HCT116 (cell line): ENCODE data around the gene BRINP2. TPM values are rescaled to one million over a fixed set of nuclear protein-coding genes. Genes with fewer than 3 reads are reported as not detected.

Source experiments
- ATAC-seq: fragments of 200-7000 bp; cut with Tn5 transposase; 2 replicates; pipeline ENCODE4 v1.9.1; 2020; ENCODE audit warnings: mild to moderate bottlenecking, moderate library complexity
- BruUV-seq: library from RNA; stranded (reverse); fragments of 400-500 nt; replicated peaks from 2 replicates; lab custom pipeline; 2021; lab: Mats Ljungman, UMichigan
- CTCF ChIA-PET: fragments of 300-600 bp; sonication (Branson Sonifier 250); formaldehyde crosslinking; loops from one replicate; lab custom pipeline; 2021; ENCODE audit warnings: antibody characterized with exemption; lab: Charles Lee
- POLR2A ChIA-PET: fragments of 300-600, 350-600 bp; sonication (Branson Sonifier 250); formaldehyde crosslinking; loops from one replicate; lab custom pipeline; 2021; ENCODE audit warnings: antibody characterized with exemption; lab: Charles Lee
- RAD21 ChIA-PET, 2 experiments: fragments of 300-600 bp; sonication (Branson Sonifier 250); formaldehyde crosslinking; loops; one replicate each; lab custom pipeline; 2023; ENCODE audit warnings: low total read pairs in 2 of 2; ENCODE audit not compliant: uncharacterized antibody in 2 of 2, unreplicated experiment in 2 of 2, low non-redundant PET in 1 of 2; lab: Charles Lee
- DNase-seq: peaks from one replicate; pipeline ENCODE4 v3.0.0-alpha.2; 2010; ENCODE audit warnings: low read depth, low spot score
- H2AFZ ChIP-seq: fragments of 200-600 bp; shearing (Covaris generic), sonication (generic); 2 replicates; pipeline ENCODE4 v1.6.1; 2017; ENCODE audit warnings: low read depth, mixed run types, mixed read lengths, antibody characterized with exemption, low read length; ENCODE audit not compliant: poor library complexity, severe bottlenecking
- H3K27ac ChIP-seq: 2 replicates; pipeline ENCODE4 v1.5.1; 2012; ENCODE audit warnings: low read depth, low read length
- H3K27me3 ChIP-seq: fragments of 200-600 bp; sonication (generic); 2 replicates; pipeline ENCODE4 v1.6.1; 2016; ENCODE audit warnings: mixed run types, low read length, mixed read lengths; ENCODE audit not compliant: insufficient read depth
- H3K36me3 ChIP-seq, 2 experiments: fragments of 200-500 bp in 1 of 2; fragments of 200-600 bp in 1 of 2; sonication (Bioruptor generic) in 1 of 2; sonication (generic) in 1 of 2; 2 replicates each; pipeline versions ENCODE4 v1.5.1 to v1.6.1; 2014 to 2016; ENCODE audit warnings: low read length in 2 of 2, inconsistent platforms in 1 of 2, mixed read lengths in 1 of 2, mixed run types in 1 of 2; ENCODE audit not compliant: insufficient read depth in 2 of 2, control insufficient read depth in 1 of 2
- H3K4me1 ChIP-seq, 2 experiments: fragments of 200-600 bp in 1 of 2; sonication (generic) in 1 of 2; 2 replicates each; pipeline versions ENCODE4 v1.5.1 to v1.6.1; 2012 to 2017; ENCODE audit warnings: low read length in 2 of 2, inconsistent platforms in 1 of 2, mild to moderate bottlenecking in 1 of 2, mixed read lengths in 1 of 2, mixed run types in 1 of 2, moderate library complexity in 1 of 2; ENCODE audit not compliant: insufficient read depth in 2 of 2, control insufficient read depth in 1 of 2
- H3K4me2 ChIP-seq: fragments of 200-600 bp; sonication (generic); 2 replicates; pipeline ENCODE4 v1.6.1; 2017; ENCODE audit warnings: mixed run types, low read length, mixed read lengths
- H3K4me3 ChIP-seq, 2 experiments: fragments of 200-600 bp in 1 of 2; sonication (generic) in 1 of 2; replicated peaks in 1 of 2; 2 replicates each; pipeline ENCODE4 v1.5.1; 2011 to 2016; ENCODE audit warnings: low read length in 2 of 2, control low read depth in 1 of 2, low read depth in 1 of 2, mild to moderate bottlenecking in 1 of 2, mixed read lengths in 1 of 2, mixed run types in 1 of 2
- H3K79me2 ChIP-seq: fragments of 200-600 bp; sonication (generic); 2 replicates; pipeline ENCODE4 v1.6.1; 2017; ENCODE audit warnings: mild to moderate bottlenecking, mixed run types, low read length, moderate library complexity, mixed read lengths; ENCODE audit not compliant: insufficient read depth
- H3K9ac ChIP-seq: fragments of 200-600 bp; sonication (generic); 2 replicates; pipeline ENCODE4 v1.6.1; 2016; ENCODE audit warnings: low read length, mixed read lengths
- H3K9me2 ChIP-seq: fragments of 200-600 bp; sonication (generic), shearing (Covaris generic); 2 replicates; pipeline ENCODE4 v1.6.1; 2017; ENCODE audit warnings: mixed run types, mild to moderate bottlenecking, moderate library complexity; ENCODE audit not compliant: insufficient read depth
- H3K9me3 ChIP-seq, 2 experiments: fragments of 200-500 bp in 1 of 2; fragments of 200-600 bp in 1 of 2; sonication (Bioruptor generic) in 1 of 2; sonication (generic) in 1 of 2; 2 replicates each; pipeline ENCODE4 v1.6.1; 2014 to 2017; ENCODE audit warnings: low read length in 2 of 2, mixed read lengths in 2 of 2, inconsistent platforms in 1 of 2, low read depth in 1 of 2, mild to moderate bottlenecking in 1 of 2, mixed run types in 1 of 2, moderate library complexity in 1 of 2; ENCODE audit not compliant: control insufficient read depth in 1 of 2, insufficient read depth in 1 of 2
- H4K20me1 ChIP-seq: fragments of 200-600 bp; sonication (generic), shearing (Covaris generic); 2 replicates; pipeline ENCODE4 v1.6.1; 2017; ENCODE audit warnings: mixed run types, mild to moderate bottlenecking, moderate library complexity; ENCODE audit not compliant: insufficient read depth
- CBX3 ChIP-seq: IDR thresholded peaks from 2 replicates; pipeline ENCODE4 v1.6.1; 2012; ENCODE audit warnings: low read depth
- CEBPB ChIP-seq: IDR thresholded peaks from 2 replicates; pipeline ENCODE4 v1.6.1; 2012; ENCODE audit warnings: low read depth
- ELF1 ChIP-seq: IDR thresholded peaks from 2 replicates; pipeline ENCODE4 v1.6.1; 2012; ENCODE audit warnings: low read depth, borderline replicate concordance
- EZH2 ChIP-seq: fragments of 200-600 bp; sonication (generic); IDR thresholded peaks from 2 replicates; pipeline ENCODE4 v1.6.1; 2017; ENCODE audit warnings: antibody characterized with exemption, mixed run types
- EZH2phosphoT487 ChIP-seq: fragments of 200-600 bp; IDR thresholded peaks from 2 replicates; pipeline ENCODE4 v1.6.1; 2018; ENCODE audit warnings: antibody characterized with exemption, borderline replicate concordance
- FOSL1 ChIP-seq: IDR thresholded peaks from 2 replicates; pipeline ENCODE4 v1.6.1; 2012; ENCODE audit warnings: low read depth
- POLR2A ChIP-seq: IDR thresholded peaks from 2 replicates; pipeline ENCODE4 v1.7.0; 2011; ENCODE audit warnings: borderline replicate concordance; ENCODE audit not compliant: insufficient read depth, insufficient read length; ENCODE audit errors: extremely low read depth
- POLR2AphosphoS5 ChIP-seq: IDR thresholded peaks from 2 replicates; pipeline ENCODE4 v1.6.1; 2011; ENCODE audit warnings: mild to moderate bottlenecking, low read depth, low read length, moderate library complexity
- RAD21 ChIP-seq: IDR thresholded peaks from 2 replicates; pipeline ENCODE4 v1.6.1; 2012; ENCODE audit warnings: low read depth, mild to moderate bottlenecking
- SIN3A ChIP-seq: IDR thresholded peaks from 2 replicates; pipeline ENCODE4 v1.6.1; 2012; ENCODE audit warnings: low read depth
- SP1 ChIP-seq: IDR thresholded peaks from 2 replicates; pipeline ENCODE4 v1.6.1; 2012; ENCODE audit warnings: low read depth
- SRF ChIP-seq: IDR thresholded peaks from 2 replicates; pipeline ENCODE4 v1.6.1; 2012; ENCODE audit warnings: low read depth
- TCF7L2 ChIP-seq: IDR thresholded peaks from 2 replicates; pipeline ENCODE4 v1.7.0; 2011; ENCODE audit warnings: borderline replicate concordance, inconsistent platforms; ENCODE audit not compliant: insufficient read depth, insufficient read length; ENCODE audit errors: extremely low read depth
- intact Hi-C: fragments of 100-400 bp; cut with micrococcal nuclease; formaldehyde crosslinking; loops from 2 replicates; pipeline ENCODE4 v1.10.0; 2022
- total RNA-seq: library from RNA; stranded (reverse); gene quantifications from one replicate; pipeline ENCODE4 v1.2.1, GENCODE V29; 2021; ENCODE audit not compliant: unreplicated experiment
- TF ChIP-seq, protein P1 (sequence below): IDR thresholded peaks from 2 replicates; pipeline ENCODE4 v1.6.1; 2012
- TF ChIP-seq, protein P2 (sequence below), 3 experiments: fragments of 200-600 bp in 1 of 3; sonication (generic) in 1 of 3; IDR thresholded peaks in 2 of 3; conservative IDR thresholded peaks in 1 of 3; 2 replicates each; pipeline ENCODE4 v1.5.1; 2012 to 2017; ENCODE audit warnings: low read depth in 2 of 3, low read length in 2 of 3, antibody characterized with exemption in 1 of 3, borderline replicate concordance in 1 of 3, control low read depth in 1 of 3, mild to moderate bottlenecking in 1 of 3, mixed read lengths in 1 of 3, mixed run types in 1 of 3, moderate library complexity in 1 of 3; ENCODE audit not compliant: insufficient read depth in 1 of 3
- TF ChIP-seq, protein P3 (sequence below): IDR thresholded peaks from 2 replicates; pipeline ENCODE4 v1.6.1; 2012

BRINP2 gene
- total RNA-seq, 1 experiment from 2014 or later, result not detected

DNA sequence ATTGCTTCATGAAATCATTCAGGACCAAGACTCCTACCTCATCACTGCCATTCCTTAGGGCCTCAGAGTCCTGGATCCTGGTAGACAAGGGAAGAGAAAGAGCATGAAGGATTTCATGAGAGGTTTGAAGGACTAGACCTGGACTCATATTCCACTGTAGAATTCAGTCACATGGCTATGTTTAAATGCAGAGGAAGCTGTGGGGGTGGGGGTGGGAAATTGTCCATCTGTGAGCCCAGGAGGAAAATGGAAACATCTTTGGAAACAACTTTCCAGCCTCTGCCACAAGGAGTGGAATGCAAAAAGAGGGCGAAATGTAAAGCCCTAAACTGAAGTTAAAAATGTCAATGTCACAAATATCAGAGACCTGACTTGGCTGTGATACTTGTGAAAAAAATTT, 73.0 kb downstream of the BRINP2 start:
- Histone ChIP-seq H3K27me3 (0 out of 2 replicates have a peak, but pooled peaks cover 3% of the 10 kb centered on the region), H3K9me2 (no peaks in the 10 kb centered on the region), H3K9ac (no peak overlapping the region), H3K4me2 (no peak overlapping the region), H3K27ac (no peak overlapping the region), H3K36me3 (no peaks in the 10 kb centered on the region), H3K4me3 (no peak overlapping the region), H4K20me1 (no peaks in the 10 kb centered on the region), H3K4me1 (no peaks in the 10 kb centered on the region), H3K79me2 (no peaks in the 10 kb centered on the region), H3K9me3 (no peaks in the 10 kb centered on the region), H2AFZ (no peak overlapping the region)
- intact Hi-C loops, result no loop called here
- ChIA-PET RAD21 (no interaction called here), CTCF (no interaction called here), POLR2A (no interaction called here)
- ATAC-seq (no peak), DNase-seq (no peak)
- TF ChIP-seq CBX3 (no peak), EZH2phosphoT487 (no peak), EZH2 (no peak), CEBPB (no peak), SIN3A (no peak), TCF7L2 (no peak), SRF (no peak), ELF1 (no peak), SP1 (no peak), POLR2AphosphoS5 (no peak), RAD21 (no peak), FOSL1 (no peak), POLR2A (no peak)
- TF ChIP-seq, protein P1, sequence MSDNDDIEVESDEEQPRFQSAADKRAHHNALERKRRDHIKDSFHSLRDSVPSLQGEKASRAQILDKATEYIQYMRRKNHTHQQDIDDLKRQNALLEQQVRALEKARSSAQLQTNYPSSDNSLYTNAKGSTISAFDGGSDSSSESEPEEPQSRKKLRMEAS, result no peak
- TF ChIP-seq, protein P2, sequence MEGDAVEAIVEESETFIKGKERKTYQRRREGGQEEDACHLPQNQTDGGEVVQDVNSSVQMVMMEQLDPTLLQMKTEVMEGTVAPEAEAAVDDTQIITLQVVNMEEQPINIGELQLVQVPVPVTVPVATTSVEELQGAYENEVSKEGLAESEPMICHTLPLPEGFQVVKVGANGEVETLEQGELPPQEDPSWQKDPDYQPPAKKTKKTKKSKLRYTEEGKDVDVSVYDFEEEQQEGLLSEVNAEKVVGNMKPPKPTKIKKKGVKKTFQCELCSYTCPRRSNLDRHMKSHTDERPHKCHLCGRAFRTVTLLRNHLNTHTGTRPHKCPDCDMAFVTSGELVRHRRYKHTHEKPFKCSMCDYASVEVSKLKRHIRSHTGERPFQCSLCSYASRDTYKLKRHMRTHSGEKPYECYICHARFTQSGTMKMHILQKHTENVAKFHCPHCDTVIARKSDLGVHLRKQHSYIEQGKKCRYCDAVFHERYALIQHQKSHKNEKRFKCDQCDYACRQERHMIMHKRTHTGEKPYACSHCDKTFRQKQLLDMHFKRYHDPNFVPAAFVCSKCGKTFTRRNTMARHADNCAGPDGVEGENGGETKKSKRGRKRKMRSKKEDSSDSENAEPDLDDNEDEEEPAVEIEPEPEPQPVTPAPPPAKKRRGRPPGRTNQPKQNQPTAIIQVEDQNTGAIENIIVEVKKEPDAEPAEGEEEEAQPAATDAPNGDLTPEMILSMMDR (IDR thresholded peaks at IDR 0.05 in 2 of 3, conservative IDR thresholded peaks at IDR 0.05 in 1 of 3; ENCODE audit: borderline replicate concordance in 1 of 3, insufficient read depth in 1 of 3, low read depth in 2 of 3, low read length in 2 of 3), result no peak
- TF ChIP-seq, protein P3, sequence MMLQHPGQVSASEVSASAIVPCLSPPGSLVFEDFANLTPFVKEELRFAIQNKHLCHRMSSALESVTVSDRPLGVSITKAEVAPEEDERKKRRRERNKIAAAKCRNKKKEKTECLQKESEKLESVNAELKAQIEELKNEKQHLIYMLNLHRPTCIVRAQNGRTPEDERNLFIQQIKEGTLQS, result no peak
- BruUV-seq, result no TSS peak
